Adrenal gland (tissue), 12 donors: ENCODE measurements around the gene ZNF594. TPM values are rescaled to one million over a fixed set of nuclear protein-coding genes. Genes with fewer than 3 reads are reported as not detected.
"Not testable (repeated sequence)": the region's sequence is repeated elsewhere in the genome, so short reads cannot be mapped to it uniquely, and the experiment has no call there.

Experiments used
- DNase-seq, 7 donors: peaks; one replicate each; pipeline ENCODE4 v3.0.0-alpha.2; 2019 to 2020
- H3K27ac ChIP-seq, 5 donors: fragments of 200-600 bp; sonication (generic) in 4 of 5; 1 replicate in 3 of 5; 2 replicates in 2 of 5; pipeline versions ENCODE4 v1.5.1 to v1.8.0; 2016 to 2020; ENCODE audit warnings: mild to moderate bottlenecking in 1 of 5
- H3K27me3 ChIP-seq: fragments of 200-600 bp; 2 replicates; pipeline ENCODE4 v1.8.0; 2021
- H3K36me3 ChIP-seq, 2 donors: fragments of 200-600 bp; replicated peaks in 1 of 2; 1 replicate in 1 of 2; 2 replicates in 1 of 2; pipeline versions ENCODE4 v1.5.1 to v1.8.0; 2018 to 2022
- H3K4me1 ChIP-seq, 2 donors: fragments of 200-600 bp; replicated peaks in 1 of 2; 1 replicate in 1 of 2; 2 replicates in 1 of 2; pipeline versions ENCODE4 v1.5.1 to v1.8.0; 2018 to 2021
- H3K4me3 ChIP-seq, 4 donors: fragments of 200-600 bp; sonication (generic) in 3 of 4; one replicate each; pipeline ENCODE4 v1.5.1; 2016 to 2018
- H3K9me3 ChIP-seq, 3 donors: fragments of 200-600 bp; sonication (generic) in 1 of 3; replicated peaks in 1 of 3; 1 replicate in 2 of 3; 2 replicates in 1 of 3; pipeline versions ENCODE4 v1.5.1 to v1.8.0; 2016 to 2021
- POLR2A ChIP-seq, 2 donors: fragments of 450-650 bp; IDR thresholded peaks; one replicate each; pipeline ENCODE4 v1.6.1; 2017; ENCODE audit warnings: antibody characterized with exemption in 2 of 2, mild to moderate bottlenecking in 2 of 2, moderate library complexity in 1 of 2
- WGBS, 4 donors: extraction: QIAGEN DNeasy Blood & Tissue Kit in 2 of 4; methylation state at CpG; one replicate each; pipeline versions ENCODE4 v1.1.5 to v1.1.7; 2013 to 2017; 5-methylcytosine and 5-hydroxymethylcytosine counted together
- intact Hi-C, 2 donors: fragments of 100-400 bp; cut with DNase I; formaldehyde crosslinking; loops; one replicate each; pipeline versions ENCODE4 v1.14.1 to v1.15.0; 2022 to 2023
- polyA plus RNA-seq, 3 donors: library from polyadenylated mRNA; stranded (reverse); fragments of 200-250 nt in 2 of 3; fragments of 350-450 nt in 1 of 3; fragmentation: Illumina TruSeq in 1 of 3; extraction: RNeasy Lipid Tissue Mini Kit (QIAGEN cat#74804) in 1 of 3; gene quantifications; one replicate each; pipeline ENCODE4 v1.2.3, GENCODE V29; 2013 to 2014
- total RNA-seq, 9 donors: library from RNA; depleted of rRNA in 4 of 9; stranded (reverse); fragments of >200 nt in 4 of 9; fragments of 120-200 nt in 1 of 9; fragmentation: NEBNext Ultra II Directional in 1 of 9; extraction: Animal tissue kit (Norgen Biotek cat#: 25700) in 1 of 9; gene quantifications; one replicate each; pipeline versions ENCODE4 v1.1.0 to v1.2.4, GENCODE V29; 2013 to 2023
- TF ChIP-seq, protein P1 (sequence below), 6 experiments: fragments of 450-650 bp in 4 of 6; fragments of 200-600 bp in 2 of 6; sonication (generic) in 1 of 6; IDR thresholded peaks; 1 replicate in 5 of 6; 2 replicates in 1 of 6; pipeline versions ENCODE4 v1.5.1 to v1.8.0; 2016 to 2021; ENCODE audit warnings: antibody characterized with exemption in 6 of 6, mild to moderate bottlenecking in 2 of 6, moderate library complexity in 1 of 6
- donor health status: healthy with polysubstance abuse.
- donor health status: Bipolar disorder and iron deficiency.
- donor health status: DM: yes; HTN: yes; CAD: no.
- donor health status: DM: no; HTN: no; CAD: no.
- donor health status: DM: no; HTN: no; CAD: no.
- donor health status: DM: yes; HTN: yes; CAD: no.

Gene ZNF594
- total and polyA plus RNA-seq, 12 donors, result 0.72 to 16.4 (median 5.2) TPM

DNA sequence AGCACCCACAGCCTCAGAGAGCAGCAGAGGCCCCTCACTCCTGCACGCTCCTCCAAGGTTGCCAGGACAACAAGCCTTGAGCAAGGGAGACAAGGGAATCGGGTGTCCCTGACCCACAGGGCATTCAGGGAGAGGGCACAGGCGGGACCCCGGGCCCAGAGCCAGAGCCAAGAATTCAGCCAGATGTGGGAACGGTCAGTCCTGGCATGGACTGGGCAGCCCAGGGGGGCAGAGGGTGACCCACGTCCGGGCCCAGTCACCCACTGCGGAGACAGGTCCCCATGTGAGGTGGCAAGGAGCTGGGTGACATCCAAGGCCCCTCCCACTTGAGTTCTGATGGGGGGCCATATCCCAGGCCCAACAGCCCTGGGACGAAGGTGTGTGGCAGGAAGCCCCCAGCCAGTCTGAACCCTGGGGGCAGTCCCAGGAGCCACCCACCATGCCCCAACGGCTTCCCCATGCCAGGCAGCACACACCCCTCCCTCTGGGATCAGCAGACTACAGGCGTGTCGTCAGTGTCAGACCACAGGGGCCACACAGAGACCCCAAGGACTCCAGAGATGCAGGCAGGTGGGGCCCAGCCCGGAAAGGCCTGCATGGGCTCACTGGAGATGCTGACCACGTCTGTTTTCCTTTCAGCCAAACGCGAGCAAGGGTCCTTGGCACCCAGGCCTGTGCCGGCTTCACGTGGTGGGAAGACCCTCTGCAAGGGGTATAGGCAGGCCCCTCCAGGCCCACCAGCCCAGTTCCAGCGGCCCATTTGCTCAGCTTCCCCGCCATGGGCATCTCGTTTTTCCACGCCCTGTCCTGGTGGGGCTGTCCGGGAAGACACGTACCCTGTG lies 52.8 kb downstream of the ZNF594 start:
- no peak overlapping the region for H3K27ac ChIP-seq
- no peak overlapping the region for H3K4me3 ChIP-seq
- no peaks in the 10 kb centered on the region for H3K4me1 ChIP-seq
- H3K36me3 ChIP-seq, result no peaks in the 10 kb centered on the region
- no peak for DNase-seq
- WGBS, 4 donors, result 69 to 87% (median 83%) methylated on average over 10 to 24 of the region's 24 CpGs
- no peaks in the 10 kb centered on the region for H3K27me3 ChIP-seq
- TF ChIP-seq, protein P1, sequence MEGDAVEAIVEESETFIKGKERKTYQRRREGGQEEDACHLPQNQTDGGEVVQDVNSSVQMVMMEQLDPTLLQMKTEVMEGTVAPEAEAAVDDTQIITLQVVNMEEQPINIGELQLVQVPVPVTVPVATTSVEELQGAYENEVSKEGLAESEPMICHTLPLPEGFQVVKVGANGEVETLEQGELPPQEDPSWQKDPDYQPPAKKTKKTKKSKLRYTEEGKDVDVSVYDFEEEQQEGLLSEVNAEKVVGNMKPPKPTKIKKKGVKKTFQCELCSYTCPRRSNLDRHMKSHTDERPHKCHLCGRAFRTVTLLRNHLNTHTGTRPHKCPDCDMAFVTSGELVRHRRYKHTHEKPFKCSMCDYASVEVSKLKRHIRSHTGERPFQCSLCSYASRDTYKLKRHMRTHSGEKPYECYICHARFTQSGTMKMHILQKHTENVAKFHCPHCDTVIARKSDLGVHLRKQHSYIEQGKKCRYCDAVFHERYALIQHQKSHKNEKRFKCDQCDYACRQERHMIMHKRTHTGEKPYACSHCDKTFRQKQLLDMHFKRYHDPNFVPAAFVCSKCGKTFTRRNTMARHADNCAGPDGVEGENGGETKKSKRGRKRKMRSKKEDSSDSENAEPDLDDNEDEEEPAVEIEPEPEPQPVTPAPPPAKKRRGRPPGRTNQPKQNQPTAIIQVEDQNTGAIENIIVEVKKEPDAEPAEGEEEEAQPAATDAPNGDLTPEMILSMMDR (IDR thresholded peaks at IDR 0.05), result no peak
- no peak for TF ChIP-seq POLR2A (IDR thresholded peaks at IDR 0.05)
- H3K9me3 ChIP-seq, result no peaks in the 10 kb centered on the region
- intact Hi-C loops, result no loop called here

DNA sequence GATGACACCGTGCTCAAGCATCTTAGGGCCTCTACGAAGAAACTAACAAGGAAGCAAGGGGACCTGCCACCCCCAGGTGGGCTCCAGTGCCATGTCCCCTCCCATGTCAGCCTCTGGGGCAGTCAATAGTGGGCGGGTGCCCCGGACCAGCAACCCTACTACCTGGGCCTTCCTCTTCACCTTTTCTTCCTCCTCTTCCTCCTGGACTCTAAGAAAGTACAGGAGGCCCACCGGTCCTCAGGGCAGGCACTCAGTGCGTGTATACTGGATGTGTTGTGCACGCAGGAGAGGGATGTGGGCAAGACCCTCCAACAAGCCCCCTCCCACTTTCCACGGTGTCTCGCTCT lies 53.5 kb downstream of the ZNF594 start:
- 88 to 94% (median 93%) methylated on average over 7 to 9 of the region's 9 CpGs for WGBS, 4 donors
- H3K36me3 ChIP-seq, H3K9me3 ChIP-seq, H3K4me1 ChIP-seq, H3K27ac ChIP-seq, intact Hi-C loops, H3K4me3 ChIP-seq, H3K27me3 ChIP-seq, DNase-seq: not testable (repeated sequence)

- H3K36me3 ChIP-seq, DNase-seq, H3K4me3 ChIP-seq, intact Hi-C loops, H3K27ac ChIP-seq, H3K4me1 ChIP-seq, H3K27me3 ChIP-seq, H3K9me3 ChIP-seq: not testable (repeated sequence)
- WGBS, 4 donors, result 84 to 90% (median 87%) methylated on average over 11 to 15 of the region's 15 CpGs
These were observed 54.0 kb downstream of the ZNF594 start for GRCh38 chr17:5137511-5138197.

DNA sequence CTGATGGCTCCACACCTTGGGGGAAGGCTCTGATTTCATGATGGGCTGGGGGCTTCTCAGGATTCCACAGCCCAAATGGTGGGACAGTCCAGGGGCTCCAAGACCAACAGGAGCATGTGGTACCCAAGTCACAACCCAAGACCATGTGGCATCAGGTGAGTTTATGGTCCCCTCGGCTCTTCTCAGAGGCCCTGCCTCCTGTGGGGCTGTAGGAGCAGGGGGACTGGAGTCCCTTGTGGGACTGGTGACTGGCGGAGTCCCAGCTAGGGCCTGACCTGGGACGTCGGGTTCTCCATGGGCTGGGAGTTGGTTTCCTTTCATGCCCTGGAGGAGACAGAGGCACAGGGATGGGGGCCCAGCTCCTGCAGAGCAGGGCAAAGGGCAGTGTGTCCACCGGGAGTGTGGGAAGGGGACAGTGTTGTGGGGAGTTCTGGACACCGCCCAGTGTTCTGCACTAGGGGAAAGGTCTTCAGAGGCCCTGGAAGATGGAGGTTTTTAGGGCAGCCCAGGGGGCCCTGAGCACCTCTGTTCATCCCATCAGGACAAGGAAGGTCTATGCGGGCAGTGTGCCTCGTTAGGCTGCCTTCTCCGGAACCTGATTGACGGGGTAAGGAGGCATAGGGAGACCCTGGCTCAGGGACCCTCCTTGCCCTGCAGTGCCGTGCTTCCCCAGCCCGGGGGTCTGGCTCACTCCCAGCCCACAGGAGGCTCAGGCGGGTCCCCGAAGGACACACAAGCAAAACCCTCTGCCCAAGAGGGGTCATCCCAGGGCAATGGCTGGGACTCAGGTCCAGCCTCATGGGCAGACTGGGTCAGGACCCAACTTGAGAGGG lies 54.9 kb downstream of the ZNF594 start:
- H3K4me3 ChIP-seq, H3K27ac ChIP-seq, DNase-seq, H3K9me3 ChIP-seq, H3K36me3 ChIP-seq, H3K4me1 ChIP-seq, H3K27me3 ChIP-seq, intact Hi-C loops: not testable (repeated sequence)
- 83 to 89% (median 88%) methylated on average over 3 to 14 of the region's 14 CpGs for WGBS, 4 donors

DNA sequence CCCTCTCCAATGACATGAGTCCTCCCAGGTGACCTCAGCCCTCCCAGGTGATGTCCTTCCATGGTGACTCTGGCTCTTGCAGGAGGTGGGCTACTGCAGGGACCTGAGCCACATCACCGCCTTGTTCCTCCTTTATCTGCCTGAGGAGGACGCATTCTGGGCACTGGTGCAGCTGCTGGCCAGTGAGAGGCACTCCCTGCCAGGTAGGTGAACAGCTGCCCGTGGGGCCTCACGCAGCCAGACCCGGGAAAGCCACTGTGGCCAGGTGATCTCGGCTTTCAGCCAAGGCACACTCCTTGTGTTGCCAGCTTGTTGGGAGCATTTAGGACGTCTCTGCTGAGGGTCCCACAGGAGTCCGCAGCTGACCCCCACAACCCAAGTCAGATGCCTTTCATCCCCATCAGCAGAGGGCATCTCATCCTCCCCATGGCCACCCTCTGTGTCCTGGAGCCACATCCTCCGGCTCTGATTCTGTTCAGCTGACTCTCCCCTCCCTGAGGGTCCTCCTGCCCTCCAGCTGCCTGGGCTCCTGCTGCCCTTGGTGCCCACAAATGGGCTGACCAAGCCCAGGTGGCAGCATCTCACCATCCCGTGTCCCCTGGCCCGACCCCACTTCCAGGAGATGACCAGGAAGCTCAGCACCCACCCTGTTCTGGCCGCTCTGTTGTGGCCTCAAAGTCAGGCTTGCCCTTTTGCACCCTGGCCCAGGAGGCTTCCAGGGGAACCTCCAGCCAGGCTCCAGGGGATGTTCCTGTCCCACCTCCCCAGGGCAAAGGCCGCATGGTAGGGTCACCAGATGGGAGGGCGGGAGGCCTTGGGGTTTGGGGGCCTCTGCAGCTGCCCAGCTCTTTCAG lies 55.7 kb downstream of the ZNF594 start:
- WGBS, 4 donors, result 78 to 93% (median 84%) methylated on average over 3 to 14 of the region's 14 CpGs
- intact Hi-C loops, result no loop called here
- Histone ChIP-seq H3K9me3 (no peaks in the 10 kb centered on the region), H3K27me3 (no peaks in the 10 kb centered on the region), H3K4me3 (no peak overlapping the region), H3K36me3 (no peaks in the 10 kb centered on the region), H3K27ac (no peak overlapping the region), H3K4me1 (no peaks in the 10 kb centered on the region)
- no peak for TF ChIP-seq POLR2A (IDR thresholded peaks at IDR 0.05)
- TF ChIP-seq, protein P1 (IDR thresholded peaks at IDR 0.05), result no peak
- no peak for DNase-seq

DNA sequence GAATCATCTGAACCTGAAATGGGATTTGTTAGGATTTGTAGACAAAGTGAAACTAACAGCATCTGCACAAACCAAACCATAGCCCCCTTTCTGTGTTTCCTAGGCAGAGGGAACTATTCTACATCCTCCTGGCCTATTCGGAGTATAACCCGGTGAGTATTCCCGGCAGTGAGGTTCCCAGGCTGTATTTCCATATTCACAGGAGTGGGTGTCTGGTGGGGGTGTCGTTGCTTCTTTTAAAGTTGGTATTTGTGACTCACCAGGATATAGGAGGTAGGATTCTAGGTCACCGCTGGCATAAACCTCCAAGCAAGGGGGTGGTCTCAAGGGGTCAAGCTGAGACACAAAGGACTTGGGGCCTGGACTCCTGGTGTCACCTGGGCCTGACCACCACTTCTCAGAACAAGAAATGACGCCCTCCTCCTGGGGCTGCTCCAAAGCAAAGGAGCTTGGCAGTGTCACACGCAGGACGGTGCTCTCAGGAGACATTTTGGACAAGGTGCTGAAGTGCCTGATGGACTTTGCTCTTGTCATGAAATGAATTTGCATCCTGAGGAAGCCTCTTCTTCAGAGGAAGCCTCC lies 56.4 kb downstream of the ZNF594 start:
- H3K4me3 ChIP-seq, intact Hi-C loops, H3K4me1 ChIP-seq, H3K27me3 ChIP-seq, DNase-seq, H3K36me3 ChIP-seq, H3K27ac ChIP-seq, H3K9me3 ChIP-seq: not testable (repeated sequence)
- 81 to 85% (median 83%) methylated on average over 7 to 8 of the region's 8 CpGs for WGBS, 4 donors

DNA sequence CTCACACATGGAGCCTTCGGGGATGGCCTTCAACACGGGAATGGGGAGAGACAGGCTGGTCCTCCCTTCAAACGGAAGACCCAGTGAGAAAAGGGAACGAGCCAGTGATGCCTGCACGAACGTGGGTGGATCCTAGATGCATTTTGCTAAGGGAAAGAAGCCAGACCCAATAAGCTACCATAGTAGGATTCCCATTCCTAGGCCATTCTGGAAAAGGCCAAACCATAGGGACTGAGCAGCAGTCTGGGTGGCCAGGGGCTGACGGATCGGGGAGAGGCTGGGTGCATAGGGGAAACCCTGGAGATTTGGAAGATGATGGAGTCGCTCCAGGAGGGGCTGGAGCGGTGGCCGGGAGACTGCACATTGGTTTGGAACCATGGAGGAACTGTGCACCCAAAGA lies 57.1 kb downstream of the ZNF594 start:
- H3K9me3 ChIP-seq, H3K36me3 ChIP-seq, H3K27ac ChIP-seq, DNase-seq, H3K27me3 ChIP-seq, H3K4me3 ChIP-seq, intact Hi-C loops, H3K4me1 ChIP-seq: not testable (repeated sequence)
- WGBS, 4 donors, result 81 to 88% (median 84%) methylated on average over 11 of the region's 11 CpGs

GRCh38 chr17:5133961-5134360 lies 57.7 kb downstream of the ZNF594 start:
- H3K4me1 ChIP-seq, H3K27ac ChIP-seq, DNase-seq, H3K27me3 ChIP-seq, H3K9me3 ChIP-seq, H3K36me3 ChIP-seq, H3K4me3 ChIP-seq, intact Hi-C loops: not testable (repeated sequence)
- WGBS, 4 donors, result 86 to 90% (median 87%) methylated on average over 7 to 8 of the region's 8 CpGs
